ENCODE measurements around the gene ARHGAP11A. TPM values are rescaled to one million over a fixed set of nuclear protein-coding genes. Genes with fewer than 3 reads are reported as not detected.

ARHGAP11A gene
- total and polyA plus RNA-seq, 9 of the 15 experiments (the other 6 are each of a cell fraction or from before 2014, with no cell fraction given), result 17.5 to 92.5 (median 61.1) TPM

- TF ChIP-seq POU5F1 (IDR thresholded peaks at IDR 0.05; ENCODE audit: borderline replicate concordance, low read depth, low read length, partially characterized antibody) (no peak), E2F3 (CRISPR knock-in tag; IDR thresholded peaks at IDR 0.05) (no peak), ZC3H4 (CRISPR knock-in tag; IDR thresholded peaks at IDR 0.05; ENCODE audit: borderline replicate concordance) (no peak), BCLAF1 (IDR thresholded peaks at IDR 0.05; ENCODE audit: borderline replicate concordance in 1 of 2, control insufficient read depth in 1 of 2, low read depth in 2 of 2, low read length in 1 of 2) (no peak), RCOR1 (IDR thresholded peaks at IDR 0.05; ENCODE audit: borderline replicate concordance in 1 of 2, low read depth in 2 of 2, low read length in 2 of 2) (peak in 1 of 2 experiments; percentile 34; a peak in 2 of 4 replicates), POLR2B (IDR thresholded peaks at IDR 0.05; ENCODE audit: low read depth, partially characterized antibody) (peak; percentile 69), SIRT6 (IDR thresholded peaks at IDR 0.05; ENCODE audit: low read depth, low read length) (no peak), ZNF740 (CRISPR knock-in tag; IDR thresholded peaks at IDR 0.05) (no peak), ZNF740 (tag; IDR thresholded peaks at IDR 0.05) (no peak), ZKSCAN8 (CRISPR knock-in tag; IDR thresholded peaks at IDR 0.05) (no peak), ZC3H11A (IDR thresholded peaks at IDR 0.05; ENCODE audit: low read depth, low read length) (no peak), SMC3 (conservative IDR thresholded peaks at IDR 0.05; ENCODE audit: insufficient read depth, low read depth, low read length) (no peak), ZNF3 (CRISPR knock-in tag; IDR thresholded peaks at IDR 0.05) (no peak), SNIP1 (IDR thresholded peaks at IDR 0.05; ENCODE audit: low read depth) (no peak), ZNF23 (CRISPR knock-in tag; IDR thresholded peaks at IDR 0.05) (no peak), CREB3 (tag; conservative IDR thresholded peaks at IDR 0.05; ENCODE audit: low read depth) (no peak), POLR2AphosphoS5 (IDR thresholded peaks at IDR 0.05; ENCODE audit: control insufficient read depth, insufficient read depth, low read depth, low read length) (peak; percentile 41; the same call in 1 of the 2 replicates), BCL6 (CRISPR knock-in tag; IDR thresholded peaks at IDR 0.05) (no peak), SMAD1 (IDR thresholded peaks at IDR 0.05; ENCODE audit: low read depth, low read length, partially characterized antibody) (no peak), NR2F6 (CRISPR knock-in tag; IDR thresholded peaks at IDR 0.05) (no peak), ZBTB2 (IDR thresholded peaks at IDR 0.05) (no peak)
Measured at GRCh38 chr15:32641517-32642059, 26.3 kb downstream of the ARHGAP11A start, which contains the start of gene SCG5 (continued).
